UCSD-AML1 (cell line): ENCODE measurements around the gene FCHSD1.

Experiments used
- DNase-seq: peaks from one replicate; lab custom pipeline; 2025; ENCODE audit not compliant: unreplicated experiment; lab: John Stamatoyannopoulos, UW

FCHSD1 gene

GRCh38 chr5:141641634-141642267 lies 9.5 kb downstream of the FCHSD1 start:
- DNase-seq = no peak

- DNase-seq = no peak
Observed at GRCh38 chr5:141640698-141641097, 10.5 kb downstream of the FCHSD1 start.

- DNase-seq = no peak
Observed at GRCh38 chr5:141640051-141640415, 11.2 kb downstream of the FCHSD1 start.

GRCh38 chr5:141639357-141640050 lies 11.7 kb downstream of the FCHSD1 start:
- no peak for DNase-seq

GRCh38 chr5:141638771-141639170 lies 12.4 kb downstream of the FCHSD1 start:
- no peak for DNase-seq

- peak; percentile 82 for DNase-seq
Observed at GRCh38 chr5:141637767-141638419, 13.3 kb downstream of the FCHSD1 start.

- DNase-seq = peak; percentile 45
Observed at GRCh38 chr5:141637123-141637766, 14.0 kb downstream of the FCHSD1 start.

- DNase-seq = peak; percentile 94
Observed at GRCh38 chr5:141636413-141637122, 14.7 kb downstream of the FCHSD1 start, which contains the start of the genes HDAC3 and RELL2. Gene HDAC3 (minus strand): TSS chr5:141636849. CDS start chr5:141636790, 59 bp downstream. Gene RELL2 (plus strand): TSS chr5:141636997. CDS start chr5:141638226, 1,229 bp downstream.

GRCh38 chr5:141636106-141636412 lies 15.2 kb downstream of the FCHSD1 start:
- no peak for DNase-seq

- no peak for DNase-seq
Observed at GRCh38 chr5:141635646-141636045, 15.6 kb downstream of the FCHSD1 start.

- no peak for DNase-seq
Observed at GRCh38 chr5:141634720-141635119, 16.5 kb downstream of the FCHSD1 start.

- no peak for DNase-seq
Observed at GRCh38 chr5:141633871-141634561, 17.2 kb downstream of the FCHSD1 start.

GRCh38 chr5:141632650-141633049 lies 18.6 kb downstream of the FCHSD1 start:
- DNase-seq = no peak

GRCh38 chr5:141630570-141631140 lies 20.6 kb downstream of the FCHSD1 start:
- DNase-seq = no peak

- no peak for DNase-seq
Observed at GRCh38 chr5:141628175-141628788, 22.9 kb downstream of the FCHSD1 start.

GRCh38 chr5:141623611-141624010 lies 27.6 kb downstream of the FCHSD1 start:
- no peak for DNase-seq

- DNase-seq = no peak
Observed at GRCh38 chr5:141623186-141623585, 28.0 kb downstream of the FCHSD1 start.

- peak; percentile 98 for DNase-seq
Observed at GRCh38 chr5:141618804-141619554, 32.2 kb downstream of the FCHSD1 start, which contains the start of gene DIAPH1. Gene DIAPH1 (minus strand): TSS chr5:141619000. CDS start chr5:141618914, 86 bp downstream.
